GM21367 (cell line): ENCODE data around the gene MYO9A.
"Not testable (repeated sequence)": the region's sequence is repeated elsewhere in the genome, so short reads cannot be mapped to it uniquely, and the experiment has no call there.

Experiments
- ATAC-seq: cut with Tn5 transposase; IDR thresholded peaks from one replicate; pipeline ENCODE4 v1.9.1; 2021; ENCODE audit not compliant: unreplicated experiment

Gene MYO9A

GRCh38 chr15:72099155-72099554 lies 18.8 kb downstream of the MYO9A start:
- ATAC-seq = no peak

DNA sequence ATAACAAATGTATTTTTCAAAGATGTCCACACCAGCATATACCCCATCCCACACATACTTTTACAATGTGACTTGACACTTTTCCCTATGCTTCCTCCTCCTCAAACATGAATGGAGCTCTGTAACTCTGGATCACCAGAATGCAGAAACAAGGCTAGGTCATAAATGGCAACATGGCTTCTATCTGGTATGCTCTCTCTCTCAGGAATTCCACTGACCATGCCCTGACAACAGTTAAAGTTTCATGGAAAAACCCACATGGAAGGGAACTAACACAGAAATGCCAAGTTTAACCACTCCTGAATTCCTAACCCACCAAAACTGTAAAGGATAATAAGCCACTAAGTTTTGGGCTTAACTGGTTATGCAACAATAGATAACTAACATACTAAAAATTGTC lies 19.9 kb downstream of the MYO9A start:
- no peak for ATAC-seq

DNA sequence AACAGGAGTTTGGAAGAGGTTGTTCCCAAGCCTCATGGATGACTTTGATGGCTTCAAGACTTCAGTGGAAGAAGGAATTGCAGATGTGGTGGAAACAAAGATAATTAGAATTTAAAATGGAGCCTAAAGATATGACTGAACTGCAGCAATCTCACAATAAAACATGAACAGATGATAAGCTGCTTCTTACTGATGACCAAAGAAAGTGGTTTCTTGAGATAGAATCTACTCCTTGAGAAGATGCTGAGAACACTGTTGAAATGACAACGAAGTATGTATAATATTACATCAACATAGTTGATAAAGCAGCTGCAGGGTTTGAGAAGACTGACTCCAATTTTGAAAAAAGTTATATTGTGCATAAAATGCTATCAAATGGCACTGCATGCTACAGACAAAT lies 21.2 kb downstream of the MYO9A start:
- no peak for ATAC-seq

DNA sequence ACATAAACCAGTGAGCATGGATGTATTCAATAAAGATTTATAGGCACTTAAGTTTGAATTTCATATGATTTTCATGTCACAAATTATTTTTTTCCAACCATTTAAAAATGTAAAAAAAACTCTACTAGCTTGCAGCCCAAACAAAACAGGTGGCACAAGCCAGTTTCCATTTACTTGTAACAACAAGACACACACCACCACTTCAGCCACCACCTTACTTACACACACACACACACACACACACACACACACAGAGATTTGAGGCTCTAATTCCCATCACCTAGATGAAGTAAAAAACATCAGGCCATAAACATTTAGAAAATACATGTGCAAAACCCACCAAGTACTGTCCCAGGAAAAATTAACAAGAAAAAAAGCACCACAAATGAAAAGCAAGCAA lies 25.3 kb downstream of the MYO9A start:
- no peak for ATAC-seq

DNA sequence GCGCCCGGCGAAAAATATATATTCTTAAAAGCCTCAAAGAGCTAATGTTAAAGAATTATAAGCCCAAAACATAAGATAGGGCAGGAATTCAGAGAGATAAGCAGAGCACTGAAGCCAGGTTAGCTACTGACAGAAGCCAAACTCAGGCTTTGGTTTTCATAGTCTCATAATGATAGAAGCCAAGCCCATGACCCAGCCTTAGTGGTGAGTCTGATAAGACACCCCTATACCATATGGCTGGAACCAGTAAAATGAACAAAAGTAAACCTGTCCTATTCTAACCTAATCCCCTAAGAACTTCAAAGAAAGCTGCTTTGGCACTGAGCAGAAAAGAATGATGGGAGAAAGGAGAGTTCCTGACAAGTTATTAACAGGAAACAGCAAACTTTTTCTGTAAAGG lies 25.9 kb downstream of the MYO9A start:
- ATAC-seq = no peak

DNA sequence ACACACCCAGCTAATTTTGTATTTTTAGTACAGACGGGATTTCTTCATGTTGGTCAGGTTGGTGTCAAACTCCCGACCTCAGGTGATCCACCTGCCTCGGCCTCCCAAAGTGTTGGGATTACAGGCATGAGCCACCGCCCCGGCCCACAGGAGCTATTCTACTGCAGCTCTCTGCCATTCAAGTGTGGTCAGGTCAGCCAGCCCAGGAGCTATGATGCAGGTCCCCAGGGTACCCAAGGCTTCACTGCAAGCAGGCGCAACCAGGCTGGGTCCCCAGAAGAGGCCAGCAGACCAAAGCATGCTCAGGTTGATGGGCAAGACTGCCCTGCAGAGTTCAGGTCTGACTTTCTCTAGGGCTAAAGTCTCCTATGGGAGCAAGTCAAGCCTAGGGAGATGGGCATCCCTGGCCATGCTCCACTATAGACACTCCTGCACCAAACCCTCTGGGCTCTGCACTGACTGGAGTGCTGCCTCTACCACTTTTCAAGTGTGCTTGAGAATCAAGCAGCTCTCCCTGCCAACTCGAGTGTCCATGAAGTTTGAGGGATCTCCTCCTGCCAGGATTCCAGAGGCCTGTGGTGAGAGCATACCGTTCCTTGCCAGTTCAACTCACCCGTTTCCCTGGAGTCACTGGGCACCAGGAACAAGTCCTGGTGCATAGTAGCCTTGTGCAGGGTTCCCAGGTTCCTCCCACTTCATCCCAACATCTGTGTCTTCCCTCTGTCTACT lies 30.9 kb downstream of the MYO9A start:
- no peak for ATAC-seq

- no peak for ATAC-seq
These were observed 31.8 kb downstream of the MYO9A start for GRCh38 chr15:72086010-72086697.

- ATAC-seq = no peak
These were observed 35.8 kb downstream of the MYO9A start for GRCh38 chr15:72082176-72082575.

DNA sequence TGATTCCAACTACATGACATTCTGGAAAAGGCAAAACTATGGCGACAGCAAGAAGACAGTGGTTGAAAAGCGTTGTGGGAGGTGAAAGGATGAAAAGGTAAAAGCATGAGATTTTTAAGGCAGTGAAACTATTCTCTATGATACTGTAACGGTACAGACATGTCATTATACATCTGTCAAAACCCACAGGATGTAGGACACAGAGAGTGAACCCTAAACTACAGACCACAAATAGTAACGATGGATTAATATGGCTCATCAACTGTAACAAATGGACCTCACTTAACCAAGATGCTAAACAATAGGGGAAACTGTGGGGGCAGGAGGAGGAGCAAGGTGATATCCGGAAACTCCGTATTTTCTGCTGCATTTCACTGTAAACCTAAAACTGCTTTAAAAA lies 39.1 kb downstream of the MYO9A start:
- no peak for ATAC-seq

DNA sequence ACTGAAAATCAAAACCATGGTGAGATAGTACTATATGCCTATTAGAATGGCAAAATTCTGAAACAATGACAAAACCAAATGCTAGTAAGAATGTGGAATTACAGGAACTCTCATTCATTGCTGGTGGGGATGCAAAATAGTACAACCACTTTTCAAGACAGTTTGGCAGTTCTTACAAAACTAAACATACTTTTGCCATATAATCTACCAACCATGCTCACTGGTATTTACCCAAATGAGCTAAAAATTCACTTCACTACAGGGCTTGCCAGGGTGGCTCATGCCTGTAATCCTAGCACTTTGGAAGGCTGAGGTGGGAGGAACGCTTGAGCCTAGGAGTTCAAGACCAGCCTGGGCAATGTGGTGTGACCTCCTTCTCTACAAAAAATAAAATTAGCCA lies 40.0 kb downstream of the MYO9A start:
- no peak for ATAC-seq

DNA sequence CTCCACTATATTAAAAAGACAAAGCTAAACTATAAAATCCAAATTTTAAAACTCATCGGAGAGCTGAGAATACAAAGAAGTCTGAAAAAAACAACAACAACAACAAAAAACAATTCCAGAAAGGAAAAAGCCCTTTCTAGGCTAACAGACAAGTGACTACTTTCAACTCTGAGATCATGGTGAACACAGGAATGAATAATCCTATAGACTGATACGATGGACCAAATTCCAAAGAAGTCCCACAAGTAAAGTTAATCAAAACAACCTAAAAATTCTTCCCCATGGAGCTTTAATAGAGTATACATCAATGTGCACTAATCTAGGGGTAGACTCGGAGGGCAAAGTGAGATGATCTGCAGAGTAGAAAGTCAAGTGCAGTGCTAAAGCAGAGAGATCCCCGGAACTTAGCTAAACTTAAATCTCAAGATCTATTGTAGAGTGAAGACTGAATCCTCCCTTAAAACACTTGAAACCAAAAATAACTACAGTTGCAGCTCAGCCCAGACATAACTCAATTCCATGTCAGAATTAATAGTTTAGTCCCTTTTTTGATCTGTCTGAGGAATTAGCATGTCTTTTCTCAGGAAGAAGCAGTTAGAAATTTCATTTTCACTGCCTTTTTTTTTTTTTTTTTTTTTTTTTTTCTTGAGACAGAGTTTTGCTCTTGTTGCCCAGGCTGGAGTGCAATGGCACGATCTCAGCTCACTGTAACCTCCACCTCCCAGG lies 43.5 kb downstream of the MYO9A start:
- no peak for ATAC-seq

DNA sequence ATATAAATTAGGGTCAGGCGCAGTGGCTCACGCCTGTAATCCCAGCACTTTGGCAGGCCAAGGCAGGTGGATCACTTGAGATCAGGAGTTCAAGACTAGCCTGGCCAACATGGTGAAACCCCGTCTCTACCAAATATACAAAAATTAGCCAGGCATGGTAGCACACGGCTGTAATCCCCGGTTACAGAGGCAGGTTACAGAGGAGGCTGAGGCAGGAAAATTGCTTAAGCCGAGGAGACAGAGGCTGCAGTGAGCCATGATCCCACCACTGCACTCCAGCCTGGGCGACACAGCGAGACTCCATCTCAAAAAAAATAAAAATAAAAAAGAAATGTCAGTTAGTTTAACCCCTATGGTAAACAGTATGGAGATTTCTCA lies 46.5 kb downstream of the MYO9A start:
- ATAC-seq = not testable (repeated sequence)

DNA sequence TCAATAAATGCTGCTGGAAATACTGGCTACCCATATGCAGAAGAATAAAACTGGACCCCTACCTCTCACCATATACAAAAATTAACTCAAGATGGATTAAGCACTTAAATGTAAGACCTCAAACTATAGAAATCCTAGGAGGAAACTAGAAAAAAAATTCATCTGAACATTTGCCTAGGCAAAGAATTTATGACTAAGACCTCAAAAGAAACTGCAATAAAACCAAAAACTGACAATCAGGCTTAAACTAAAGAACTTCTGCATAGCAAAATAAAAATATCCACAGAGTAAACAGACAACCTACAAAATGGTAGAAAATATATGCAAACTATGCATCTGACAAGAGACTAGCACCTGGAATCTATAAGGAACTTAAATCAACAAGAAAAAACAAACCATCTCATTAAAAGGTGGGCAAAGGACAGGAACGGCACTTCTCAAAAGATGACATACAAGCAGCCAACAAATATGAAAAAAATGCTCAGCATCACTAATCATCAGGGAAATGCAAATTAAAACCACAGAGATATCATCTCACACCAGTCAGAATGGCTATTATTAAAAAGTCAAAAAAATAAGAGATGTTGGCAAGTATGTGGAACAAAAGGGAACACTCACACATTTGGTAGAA lies 47.0 kb downstream of the MYO9A start:
- no peak for ATAC-seq

DNA sequence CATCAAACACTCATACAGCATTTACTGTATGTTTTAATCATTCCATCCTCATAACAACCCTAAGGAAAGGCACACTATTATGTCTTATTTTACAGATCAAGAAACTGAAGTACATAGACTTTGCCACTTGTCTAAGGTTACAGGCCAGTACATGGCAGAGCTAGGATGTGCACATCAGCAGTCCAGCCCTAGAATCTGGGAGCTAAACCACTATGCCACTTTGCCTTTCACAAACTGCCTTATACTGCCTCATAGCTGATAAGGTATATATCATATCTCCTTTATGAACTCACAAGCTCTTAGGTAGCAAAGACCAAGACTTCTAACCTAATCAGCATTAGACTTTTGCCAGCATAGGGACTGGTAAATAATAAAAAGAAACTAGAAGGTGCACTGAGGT lies 49.1 kb downstream of the MYO9A start:
- ATAC-seq = no peak

- ATAC-seq = no peak
These were observed 52.1 kb downstream of the MYO9A start for GRCh38 chr15:72065801-72066200.

GRCh38 chr15:72063186-72063585 lies 54.8 kb downstream of the MYO9A start:
- ATAC-seq = no peak

DNA sequence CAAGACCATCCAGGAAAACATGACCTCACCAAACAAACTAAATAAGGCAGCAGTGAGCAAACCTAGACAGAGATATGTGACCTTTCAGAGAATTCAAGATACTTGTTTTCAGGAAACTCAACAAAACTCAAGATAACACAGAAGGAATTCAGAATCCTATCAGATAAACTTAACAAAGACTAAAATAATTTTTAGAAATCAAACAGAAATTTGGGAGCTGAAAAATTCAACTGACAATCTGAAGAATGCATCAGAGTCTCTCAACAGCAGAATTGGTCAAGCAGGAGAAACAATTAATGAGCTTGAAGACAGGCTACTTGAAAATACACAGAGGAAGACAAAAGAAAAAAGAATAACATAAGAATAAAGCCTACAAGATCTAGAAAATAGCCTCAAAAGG lies 55.6 kb downstream of the MYO9A start:
- no peak for ATAC-seq

DNA sequence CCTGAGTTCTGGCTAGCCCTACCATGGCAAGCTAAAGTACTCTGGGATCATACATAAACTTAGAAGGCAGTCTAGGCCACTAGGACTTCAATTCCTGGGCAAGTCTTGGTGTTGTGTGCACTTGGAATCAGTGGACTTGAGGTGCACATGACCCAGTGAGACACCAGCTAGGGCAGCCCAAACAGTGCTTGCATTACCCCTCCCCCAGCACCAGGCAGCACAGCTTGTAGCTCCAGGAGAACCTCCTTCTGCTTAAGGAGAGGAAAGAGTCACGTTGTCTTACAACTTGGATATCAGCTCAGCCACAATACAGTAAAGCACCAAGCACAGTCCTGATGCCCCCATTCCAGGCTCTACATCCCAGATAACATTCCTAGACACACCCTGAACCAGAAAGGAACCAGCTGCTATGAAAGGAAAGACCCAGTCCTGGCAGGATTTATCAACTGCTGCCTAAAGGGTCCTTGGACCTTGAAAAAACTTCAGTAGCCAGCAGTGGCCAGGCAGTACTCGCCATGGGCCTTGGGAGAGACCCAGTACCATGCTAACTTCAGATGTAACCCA lies 57.2 kb downstream of the MYO9A start:
- ATAC-seq = no peak

DNA sequence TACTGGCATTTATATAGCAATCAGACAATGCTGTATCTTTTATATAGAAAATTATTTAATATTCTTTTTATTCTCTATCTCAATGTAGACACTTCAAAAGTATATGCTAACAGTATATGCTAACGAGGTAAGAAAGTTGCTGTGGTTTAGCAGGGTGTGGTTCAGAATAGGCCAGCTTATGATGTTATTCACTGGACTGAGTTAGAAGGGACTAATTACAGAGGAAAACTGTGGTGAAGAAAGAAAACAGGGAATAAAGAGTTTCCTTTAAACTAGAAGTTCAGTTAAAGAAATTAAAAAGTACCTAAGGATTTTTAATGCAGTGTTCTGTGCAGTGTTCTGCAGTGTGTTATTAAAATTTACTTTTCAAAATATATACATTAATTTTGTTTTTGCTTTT lies 59.4 kb downstream of the MYO9A start:
- no peak for ATAC-seq

DNA sequence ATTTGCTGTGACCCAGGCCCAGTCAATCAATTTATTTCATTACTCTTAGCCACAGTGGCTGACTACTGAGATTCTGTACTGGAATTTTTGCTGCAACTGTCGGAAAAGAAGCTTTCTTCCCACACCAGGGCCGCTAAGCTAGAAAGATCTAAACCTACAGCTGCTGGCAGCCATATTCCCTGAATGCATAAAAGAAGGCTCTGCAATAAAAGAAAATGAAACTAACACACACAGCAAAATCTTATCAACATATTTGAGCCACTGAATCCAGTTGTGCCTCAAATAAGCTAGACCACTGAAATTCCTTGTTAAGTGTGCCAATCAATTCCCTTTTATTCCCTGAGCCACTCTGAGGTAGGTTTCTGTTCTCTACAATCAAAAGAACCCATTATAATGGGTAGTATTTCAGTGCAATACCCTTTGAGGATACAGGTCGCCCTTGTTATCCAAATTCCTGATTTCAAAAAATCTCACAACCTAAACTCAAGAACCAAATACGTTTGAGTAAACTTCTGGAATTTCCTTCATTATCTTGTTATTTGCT lies 60.3 kb downstream of the MYO9A start:
- no peak for ATAC-seq

- ATAC-seq = not testable (repeated sequence)
These were observed 61.7 kb downstream of the MYO9A start for GRCh38 chr15:72056217-72056616.
